ENCODE data around the gene RNF207. TPM values are rescaled to one million over a fixed set of nuclear protein-coding genes. Genes with fewer than 3 reads are reported as not detected.

The RNF207 gene
- total and polyA plus RNA-seq, 2 of the 13 experiments (the other 11 are each of a cell fraction or from before 2014, with no cell fraction given) = 9.8 to 15.9 TPM

DNA sequence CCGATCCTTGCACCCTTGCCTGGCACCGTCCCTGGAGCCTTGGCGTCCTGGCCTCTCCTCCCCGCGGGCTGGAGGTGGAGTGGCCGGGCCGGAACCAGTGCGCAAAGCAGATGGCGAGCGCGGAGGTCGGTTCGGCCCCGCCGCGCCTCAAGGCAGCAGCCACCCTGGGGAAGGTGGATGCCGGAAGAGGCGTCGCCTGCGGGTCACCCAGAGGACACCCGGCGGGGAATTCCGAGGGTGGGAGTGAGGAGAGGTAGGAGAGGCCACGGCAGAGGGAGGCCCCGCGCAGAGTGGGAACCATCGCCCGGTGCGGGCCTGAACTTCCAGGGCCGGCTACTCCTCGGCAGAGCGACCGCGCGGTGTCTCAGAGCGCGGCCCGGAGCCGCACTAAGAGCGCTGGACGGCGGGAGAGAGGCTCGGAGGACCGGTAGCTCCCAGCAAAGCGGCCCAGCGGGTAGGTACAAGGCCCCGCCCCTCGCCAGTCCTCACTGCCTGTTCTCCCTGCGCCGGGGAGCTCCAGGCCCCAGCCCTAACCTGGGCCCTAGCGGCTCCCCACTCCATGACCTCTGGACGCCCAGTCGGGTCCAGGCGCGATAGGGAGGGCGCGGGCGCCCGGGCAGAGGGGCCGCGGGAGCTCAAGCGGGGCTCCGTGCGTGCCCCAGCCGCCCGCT lies at the start of gene RNF207 (continued):
- no peak for TF ChIP-seq GTF2F1 (IDR thresholded peaks at IDR 0.05; ENCODE audit: low read length)
- no peak for TF ChIP-seq SRF (IDR thresholded peaks at IDR 0.05; ENCODE audit: low read depth, low read length)
- no peak for TF ChIP-seq SETDB1 (CRISPR knock-in tag; IDR thresholded peaks at IDR 0.05; ENCODE audit: borderline replicate concordance)
- TF ChIP-seq ZNF232 (CRISPR knock-in tag; IDR thresholded peaks at IDR 0.05; ENCODE audit: borderline replicate concordance) = peak; percentile 38
- TF ChIP-seq, protein P1, sequence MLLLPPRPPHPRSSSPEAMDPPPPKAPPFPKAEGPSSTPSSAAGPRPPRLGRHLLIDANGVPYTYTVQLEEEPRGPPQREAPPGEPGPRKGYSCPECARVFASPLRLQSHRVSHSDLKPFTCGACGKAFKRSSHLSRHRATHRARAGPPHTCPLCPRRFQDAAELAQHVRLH (CRISPR knock-in tag; IDR thresholded peaks at IDR 0.05; ENCODE audit: borderline replicate concordance, low read depth) = peak; percentile 52; the same call in 1 of the 2 replicates
- TF ChIP-seq MED8 (CRISPR knock-in tag; IDR thresholded peaks at IDR 0.05; ENCODE audit: insufficient replicate concordance) = peak; percentile 92
- peak; percentile 73; the same call in 1 of the 2 replicates for TF ChIP-seq KAT8 (CRISPR knock-in tag; IDR thresholded peaks at IDR 0.05)
- peak; percentile 89 for TF ChIP-seq ETV5 (CRISPR knock-in tag; IDR thresholded peaks at IDR 0.05; ENCODE audit: borderline replicate concordance)
- no peak for TF ChIP-seq MAFG (CRISPR knock-in tag; IDR thresholded peaks at IDR 0.05)
- no peak for TF ChIP-seq ZNF337 (CRISPR knock-in tag; IDR thresholded peaks at IDR 0.05; ENCODE audit: borderline replicate concordance, low read depth)
- TF ChIP-seq, protein P2, sequence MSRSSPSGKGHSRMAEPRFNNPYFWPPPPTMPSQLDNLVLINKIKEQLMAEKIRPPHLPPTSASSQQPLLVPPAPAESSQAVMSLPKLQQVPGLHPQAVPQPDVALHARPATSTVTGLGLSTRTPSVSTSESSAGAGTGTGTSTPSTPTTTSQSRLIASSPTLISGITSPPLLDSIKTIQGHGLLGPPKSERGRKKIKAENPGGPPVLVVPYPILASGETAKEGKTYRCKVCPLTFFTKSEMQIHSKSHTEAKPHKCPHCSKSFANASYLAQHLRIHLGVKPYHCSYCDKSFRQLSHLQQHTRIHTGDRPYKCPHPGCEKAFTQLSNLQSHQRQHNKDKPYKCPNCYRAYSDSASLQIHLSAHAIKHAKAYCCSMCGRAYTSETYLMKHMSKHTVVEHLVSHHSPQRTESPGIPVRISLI (CRISPR knock-in tag; IDR thresholded peaks at IDR 0.05; ENCODE audit: borderline replicate concordance) = no peak
- peak; percentile 58; the same call in 1 of the 2 replicates for TF ChIP-seq BCL6 (CRISPR knock-in tag; IDR thresholded peaks at IDR 0.05)
- TF ChIP-seq ATF7-NPFF (CRISPR knock-in tag; IDR thresholded peaks at IDR 0.05; ENCODE audit: low read depth) = peak; percentile 50; the same call in 1 of the 2 replicates
- TF ChIP-seq GFI1 (CRISPR knock-in tag; IDR thresholded peaks at IDR 0.05; ENCODE audit: borderline replicate concordance) = no peak
- TF ChIP-seq SP5 (CRISPR knock-in tag; IDR thresholded peaks at IDR 0.05; ENCODE audit: borderline replicate concordance, low read depth) = no peak
- TF ChIP-seq ZNF44 (CRISPR knock-in tag; IDR thresholded peaks at IDR 0.05) = peak; percentile 55; the same call in 1 of the 2 replicates
- TF ChIP-seq HES4 (CRISPR knock-in tag; IDR thresholded peaks at IDR 0.05; ENCODE audit: borderline replicate concordance) = no peak; the same call in 1 of the 2 replicates
- no peak for TF ChIP-seq SMYD3 (CRISPR knock-in tag; IDR thresholded peaks at IDR 0.05)
- no peak; the same call in 1 of the 2 replicates for TF ChIP-seq TEF (CRISPR knock-in tag; IDR thresholded peaks at IDR 0.05)
- peak; percentile 76; the same call in 1 of the 2 replicates for TF ChIP-seq ZNF564 (CRISPR knock-in tag; IDR thresholded peaks at IDR 0.05)
- TF ChIP-seq MTF1 (CRISPR knock-in tag; IDR thresholded peaks at IDR 0.05) = no peak
- TF ChIP-seq IKZF4 (CRISPR knock-in tag; IDR thresholded peaks at IDR 0.05; ENCODE audit: borderline replicate concordance, low read depth, not compliant biosample characterization) = peak; percentile 68
- no peak for TF ChIP-seq NFAT5 (CRISPR knock-in tag; IDR thresholded peaks at IDR 0.05)
